Stimulated activated CD4-positive, alpha-beta T cell treated with anti-CD3 and anti-CD28 coated beads, Interleukin-1b, Interleukin-23, amount 100 ng/mL, for 1 hour (primary cell): ENCODE data around the gene NSD1.
"Not testable (repeated sequence)": the region's sequence is repeated elsewhere in the genome, so short reads cannot be mapped to it uniquely, and the experiment has no call there.

Experiments
- DNase-seq, 2 donors: peaks; one replicate each; pipeline ENCODE4 v3.0.0-alpha.2; 2020; ENCODE audit warnings: low read depth in 2 of 2

NSD1 gene

GRCh38 chr5:177328545-177329231, 195.1 kb downstream of the NSD1 start:
- DNase-seq, result no peak

GRCh38 chr5:177329883-177330282, 196.3 kb downstream of the NSD1 start:
- DNase-seq, result no peak

- no peak for DNase-seq
Measured at GRCh38 chr5:177330991-177331842, 197.6 kb downstream of the NSD1 start.

- no peak for DNase-seq
Measured at GRCh38 chr5:177332031-177332895, 198.7 kb downstream of the NSD1 start.

DNA sequence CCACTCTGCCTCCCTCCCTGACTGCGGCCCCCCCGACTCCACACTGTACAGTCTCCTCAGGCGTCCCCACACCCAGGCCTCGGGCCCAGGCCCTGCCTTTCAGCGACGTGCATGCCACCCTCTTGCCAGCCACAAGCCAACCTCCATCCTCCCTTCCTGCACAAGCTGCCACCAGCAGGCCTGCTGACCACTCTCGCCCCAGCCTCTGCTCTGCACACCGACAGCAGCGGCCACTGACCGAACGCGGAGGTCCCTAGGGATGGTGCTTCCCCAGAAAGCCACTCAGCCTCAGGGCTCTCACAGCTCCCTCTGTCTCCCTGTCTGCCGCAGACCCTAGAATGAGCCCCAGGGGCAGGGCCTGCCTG, 199.3 kb downstream of the NSD1 start:
- no peak for DNase-seq

DNA sequence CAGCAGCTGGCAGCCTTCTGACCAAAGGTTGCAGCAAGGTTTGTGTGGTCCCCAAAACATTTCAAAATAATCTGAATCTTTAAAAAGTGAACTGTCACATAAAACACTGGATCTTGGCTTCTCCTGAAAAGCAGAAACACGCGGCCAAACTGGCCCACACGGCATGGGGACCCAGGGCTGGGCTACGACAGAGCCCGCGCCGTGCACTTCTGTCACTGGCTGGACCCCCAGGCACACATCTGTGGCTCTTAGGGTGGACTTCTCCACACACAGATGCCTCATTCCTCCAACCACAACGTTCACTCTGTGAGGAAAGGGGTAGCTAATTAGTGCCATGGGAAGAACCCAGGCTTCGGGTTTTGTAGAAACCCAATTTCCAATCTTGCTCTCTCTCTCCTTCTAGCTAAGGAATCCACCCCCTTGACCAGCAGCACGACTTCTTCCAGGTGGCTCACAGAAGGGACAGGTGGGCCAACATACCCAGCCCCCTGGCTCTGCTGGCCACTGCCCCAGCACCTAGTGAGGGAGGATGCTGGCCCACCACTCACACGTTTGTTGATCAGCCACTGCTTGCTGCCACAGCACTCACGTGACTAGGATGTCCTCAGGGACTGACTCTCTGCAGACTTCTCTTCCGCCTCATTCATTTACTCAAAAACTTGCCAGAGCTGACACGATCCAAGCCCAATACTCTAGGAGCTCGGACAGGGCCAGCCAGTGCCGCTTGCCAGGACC, 200.0 kb downstream of the NSD1 start:
- no peak for DNase-seq

DNA sequence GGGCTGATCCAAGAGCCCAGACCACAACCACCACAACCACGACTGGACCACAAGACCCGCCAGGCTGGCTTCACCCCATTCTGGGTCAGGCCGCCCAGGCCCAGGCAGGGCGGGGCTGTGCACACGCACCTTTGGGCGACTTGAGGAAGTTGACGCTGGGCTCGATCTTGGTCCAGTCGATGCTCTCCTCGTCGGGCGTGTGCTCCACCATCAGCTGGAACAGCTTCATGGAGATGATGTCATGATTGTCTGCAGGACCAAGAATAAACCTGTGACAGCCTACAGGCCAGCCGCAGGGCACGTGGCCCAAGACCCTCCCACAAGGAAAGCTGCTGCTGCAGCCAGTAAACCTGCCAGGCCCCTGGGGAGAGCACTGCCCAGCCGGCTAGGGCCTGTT, 200.6 kb downstream of the NSD1 start:
- no peak for DNase-seq

GRCh38 chr5:177334781-177335700, 201.5 kb downstream of the NSD1 start:
- DNase-seq, result no peak

DNA sequence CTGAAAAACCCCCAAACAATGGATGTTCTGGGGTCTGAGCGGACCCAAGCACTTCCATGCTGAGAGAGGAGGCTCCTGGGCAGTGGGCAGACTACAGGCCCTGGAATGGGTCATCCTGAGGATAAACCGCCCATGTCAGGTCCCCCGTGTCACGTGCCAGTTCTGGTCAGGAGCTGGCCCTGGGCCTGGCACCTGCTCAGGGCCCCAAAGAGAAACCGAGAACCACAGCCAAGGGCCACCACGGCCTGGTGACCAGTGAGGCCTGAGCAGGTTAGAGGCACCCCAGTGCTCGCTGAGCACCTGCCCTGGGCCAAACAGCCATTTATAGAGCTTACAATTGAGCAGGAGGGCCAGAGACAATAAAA, 202.1 kb downstream of the NSD1 start:
- DNase-seq, result no peak

DNA sequence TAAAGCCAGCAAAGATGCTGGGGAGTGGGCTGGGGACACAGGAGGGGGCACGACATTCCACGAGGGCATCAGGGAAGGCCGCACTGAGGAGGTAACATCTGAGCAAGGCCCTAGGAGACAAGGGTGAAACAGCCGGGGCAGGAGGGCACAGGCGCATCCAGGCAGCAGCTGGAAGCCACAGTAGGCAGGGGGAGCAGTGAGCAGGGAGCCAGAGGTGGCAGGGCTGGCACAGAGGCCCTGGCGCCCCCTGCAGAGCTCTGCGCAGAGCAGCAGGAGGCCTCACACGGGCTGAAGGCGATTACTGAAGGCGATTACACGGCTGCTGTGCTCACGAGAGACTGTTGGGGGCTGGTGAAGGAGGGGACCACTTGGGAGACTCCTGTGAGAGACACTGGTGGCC, 202.5 kb downstream of the NSD1 start:
- no peak for DNase-seq

- DNase-seq, result no peak
Measured at GRCh38 chr5:177336603-177337494, 203.3 kb downstream of the NSD1 start.

DNA sequence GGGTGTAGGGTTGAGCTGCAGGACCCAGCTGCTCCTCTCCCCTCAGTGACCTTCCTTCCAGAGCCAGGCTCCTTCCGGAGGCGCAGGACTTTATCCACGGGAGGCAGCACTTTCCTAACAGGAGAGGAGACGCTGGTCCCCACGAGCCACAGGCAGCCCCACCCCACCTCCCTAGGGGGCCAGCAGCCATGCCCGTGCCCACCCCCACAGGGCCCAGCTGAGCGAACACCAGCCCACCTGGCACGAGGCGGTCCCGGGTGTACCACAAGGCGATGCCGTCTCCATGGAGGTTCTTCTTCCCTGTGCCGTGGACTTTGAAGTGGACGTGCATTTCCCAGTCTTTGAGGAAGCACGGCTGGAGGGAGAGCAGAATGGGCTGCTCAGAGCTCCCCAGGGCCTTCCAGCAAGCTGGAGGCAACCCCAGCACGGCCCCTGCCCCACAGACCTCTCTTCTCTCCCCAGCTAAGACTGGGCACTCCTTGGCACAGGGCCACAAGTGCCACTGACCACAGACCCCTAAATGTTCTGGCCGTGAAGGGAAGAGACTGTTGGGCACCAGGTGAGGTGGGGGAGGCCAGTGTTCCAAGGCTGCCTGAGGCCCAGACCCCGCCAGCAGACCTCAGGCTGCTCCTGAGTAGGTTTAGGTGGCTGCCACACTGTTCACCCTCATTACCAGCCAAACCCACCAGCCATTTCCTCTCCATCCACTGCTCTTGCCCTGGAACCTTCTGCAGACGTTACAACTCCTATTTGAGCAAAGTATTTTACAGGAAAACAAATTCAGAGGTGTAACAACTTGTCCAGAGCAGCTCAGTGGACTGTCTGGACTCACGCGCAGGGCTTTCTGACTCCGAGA, 204.9 kb downstream of the NSD1 start:
- no peak for DNase-seq

- no peak for DNase-seq
Measured at GRCh38 chr5:177339107-177339638, 205.6 kb downstream of the NSD1 start.

DNA sequence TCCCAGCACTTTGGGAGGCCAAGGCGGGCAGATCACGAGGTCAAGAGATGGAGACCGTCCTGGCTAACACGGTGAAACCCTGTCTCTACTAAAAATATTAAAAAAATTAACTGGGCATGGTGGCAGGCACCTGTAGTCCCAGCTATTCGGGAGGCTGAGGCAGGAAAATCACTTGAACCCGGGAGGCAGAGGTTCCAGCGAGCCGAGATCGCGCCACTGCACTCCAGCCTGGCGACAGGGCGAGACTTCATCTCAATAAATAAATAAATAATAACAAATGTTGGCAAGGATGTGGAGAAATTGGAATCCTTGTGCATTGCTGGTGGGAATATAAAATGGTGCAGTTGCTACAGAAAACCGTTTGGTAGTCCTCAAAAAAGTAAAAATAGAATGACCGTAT, 209.4 kb downstream of the NSD1 start:
- not testable (repeated sequence) for DNase-seq

DNA sequence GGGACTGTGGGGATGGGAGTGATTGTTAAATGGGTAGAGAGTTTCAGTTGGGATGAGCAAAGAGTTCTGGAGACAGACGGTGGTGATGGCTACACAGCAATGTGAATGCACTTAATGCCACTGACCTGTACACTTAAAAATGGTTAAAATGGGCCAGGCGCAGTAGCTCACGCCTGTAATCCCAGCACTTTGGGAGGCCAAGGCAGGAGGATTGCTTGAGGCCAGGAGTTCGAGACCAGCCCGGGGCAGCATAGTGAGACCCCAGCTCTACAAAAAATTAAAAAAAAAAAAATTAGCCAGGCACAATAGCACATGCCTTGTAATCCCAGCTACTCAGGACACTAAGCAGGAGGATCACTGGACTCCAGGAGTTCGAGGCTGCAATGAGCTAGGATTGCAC, 210.2 kb downstream of the NSD1 start:
- DNase-seq, result no peak

- no peak for DNase-seq
Measured at GRCh38 chr5:177344891-177345290, 211.3 kb downstream of the NSD1 start.

DNA sequence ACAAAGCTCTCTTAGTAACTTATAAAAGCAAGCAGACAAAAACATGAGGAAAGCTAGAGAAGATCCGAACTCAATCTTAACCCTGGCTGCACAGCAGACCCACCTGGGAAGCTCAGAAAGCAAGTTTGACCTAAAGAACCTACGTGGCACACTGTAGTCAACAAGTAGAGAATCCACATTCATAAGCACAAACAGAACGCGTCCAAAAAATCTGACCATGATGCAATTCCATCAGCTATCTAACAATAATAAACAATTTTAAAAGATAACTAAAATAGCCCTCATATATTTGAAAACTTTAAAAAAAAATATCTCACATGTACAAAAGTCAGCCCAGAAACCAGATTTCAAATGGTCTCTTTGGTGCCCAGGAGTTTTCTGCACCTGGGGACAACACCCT, 213.2 kb downstream of the NSD1 start:
- no peak for DNase-seq

- DNase-seq, result no peak
Measured at GRCh38 chr5:177347699-177348098, 214.1 kb downstream of the NSD1 start.

DNA sequence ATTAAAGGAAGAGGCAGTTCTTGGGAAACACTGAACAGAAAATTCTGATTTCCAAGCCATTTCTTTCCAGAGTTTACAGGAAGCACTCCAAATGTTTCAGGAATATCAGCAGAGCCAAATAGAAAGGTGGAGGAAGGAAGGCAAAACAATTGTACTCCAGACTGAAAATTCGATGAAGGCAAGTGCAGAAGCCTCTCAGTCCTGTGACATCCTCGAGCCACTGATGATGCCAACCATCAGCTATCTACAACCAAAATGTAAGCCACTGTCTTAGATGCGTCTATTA, 215.7 kb downstream of the NSD1 start:
- DNase-seq, result no peak
